ENCODE results near the gene TRPM4. TPM values are rescaled to one million over a fixed set of nuclear protein-coding genes. Genes with fewer than 3 reads are reported as not detected.

Gene TRPM4
- total RNA-seq, result 15.0 and 17.3 TPM in 2 replicates

GRCh38 chr19:49157445-49158224, at the start of gene TRPM4:
TRPM4 (plus strand) TSS chr19:49157792; CDS start chr19:49157867, 75 bp downstream.

GRCh38 chr19:49113762-49114629, 43.6 kb upstream of the TRPM4 start, which contains the start of gene LIN7B:
LIN7B (plus strand) TSS chr19:49114370; CDS start chr19:49114405, 35 bp downstream.

GRCh38 chr19:49118565-49119410, 38.8 kb upstream of the TRPM4 start, which contains the start of gene C19orf73:
C19orf73 (minus strand) TSS chr19:49119143; CDS start chr19:49119022, 121 bp downstream.

GRCh38 chr19:49119411-49120324, 37.9 kb upstream of the TRPM4 start, which contains the start of gene PPFIA3:
PPFIA3 (plus strand) TSS chr19:49119544; CDS start chr19:49127874, 8,330 bp downstream.

GRCh38 chr19:49155005-49155819, 2.4 kb upstream of the TRPM4 start, which contains the start of gene HRC:
HRC (minus strand) TSS chr19:49155396; CDS start chr19:49155237, 159 bp downstream.

Other genes with a start within 250 kb of the TRPM4 start
- 0.18 TPM in 1 of 2 replicates, not detected in the other for gene DHDH, start 224.1 kb upstream of the TRPM4 start, total RNA-seq
- 143 and 157 TPM in 2 replicates for gene BAX, start 202.9 kb upstream of the TRPM4 start, total RNA-seq
- gene FTL, start 192.5 kb upstream of the TRPM4 start, total RNA-seq, result 714 and 907 TPM in 2 replicates
- 27.3 and 31.8 TPM in 2 replicates for gene GYS1, start 164.5 kb upstream of the TRPM4 start, total RNA-seq
- gene RUVBL2, start 163.9 kb upstream of the TRPM4 start, total RNA-seq, result 261 and 328 TPM in 2 replicates
- gene LHB, start 140.7 kb upstream of the TRPM4 start, total RNA-seq, result 0.19 TPM in 1 of 2 replicates, not detected in the other
- not detected in 2 replicates for gene CGB3, start 133.5 kb upstream of the TRPM4 start, total RNA-seq
- 0.19 TPM in 1 of 2 replicates, not detected in the other for gene CGB2, start 125.9 kb upstream of the TRPM4 start, total RNA-seq
- gene CGB1, start 120.9 kb upstream of the TRPM4 start, total RNA-seq, result not detected in 2 replicates
- not detected in 2 replicates for gene CGB5, start 113.9 kb upstream of the TRPM4 start, total RNA-seq
- not detected in 2 replicates for gene CGB8, start 108.7 kb upstream of the TRPM4 start, total RNA-seq
- gene CGB7, start 100.0 kb upstream of the TRPM4 start, total RNA-seq, result 0.09 TPM in 2 replicates
- gene NTF4, start 93.0 kb upstream of the TRPM4 start, total RNA-seq, result not detected in 2 replicates
- not detected in 2 replicates for gene KCNA7, start 85.1 kb upstream of the TRPM4 start, total RNA-seq
- 181 and 227 TPM in 2 replicates for gene SNRNP70, start 72.3 kb upstream of the TRPM4 start, total RNA-seq
- gene LIN7B, start 43.4 kb upstream of the TRPM4 start, total RNA-seq, result 2.1 and 4.7 TPM in 2 replicates
- gene C19orf73, start 38.6 kb upstream of the TRPM4 start, total RNA-seq, result 0.28 and 0.63 TPM in 2 replicates
- gene PPFIA3, start 38.2 kb upstream of the TRPM4 start, total RNA-seq, result 3.2 and 4.2 TPM in 2 replicates
- gene HRC, start 2.4 kb upstream of the TRPM4 start, total RNA-seq, result not detected in 2 replicates
- 0.09 and 0.54 TPM in 2 replicates for gene SLC6A16, start 167.4 kb downstream of the TRPM4 start, total RNA-seq
- gene CD37, start 177.6 kb downstream of the TRPM4 start, total RNA-seq, result not detected in 2 replicates
- 34.4 and 53.1 TPM in 2 replicates for gene TEAD2, start 204.6 kb downstream of the TRPM4 start, total RNA-seq
- not detected in 2 replicates for gene DKKL1, start 206.1 kb downstream of the TRPM4 start, total RNA-seq
- gene KASH5, start 230.5 kb downstream of the TRPM4 start, total RNA-seq, result not detected in 2 replicates

Measured in endothelial cell of coronary artery (primary cell).